Stimulated activated CD4-positive, alpha-beta T cell treated with anti-CD3 and anti-CD28 coated beads, Interleukin-1b, Interleukin-23, amount 100 ng/mL, for 4 hours (primary cell): ENCODE results near the gene CYSTM1.

Experiments
- DNase-seq, 2 donors: peaks; one replicate each; pipeline ENCODE4 v3.0.0-alpha.2; 2020; ENCODE audit warnings: low read depth in 2 of 2

Gene CYSTM1

GRCh38 chr5:140208065-140208464 lies 33.1 kb downstream of the CYSTM1 start:
- no peak for DNase-seq

- DNase-seq, result no peak
Observed at GRCh38 chr5:140213370-140213983, 38.5 kb downstream of the CYSTM1 start.

GRCh38 chr5:140214831-140215230 lies 39.8 kb downstream of the CYSTM1 start:
- DNase-seq, result no peak

- DNase-seq, result no peak
Observed at GRCh38 chr5:140215276-140215675, 40.3 kb downstream of the CYSTM1 start.

- no peak for DNase-seq
Observed at GRCh38 chr5:140216478-140217074, 41.6 kb downstream of the CYSTM1 start.

GRCh38 chr5:140217299-140218026 lies 42.5 kb downstream of the CYSTM1 start:
- DNase-seq, result no peak

GRCh38 chr5:140219068-140219991 lies 44.3 kb downstream of the CYSTM1 start:
- DNase-seq, result no peak

GRCh38 chr5:140220032-140220697 lies 45.2 kb downstream of the CYSTM1 start:
- DNase-seq, result no peak

GRCh38 chr5:140220698-140221064 lies 45.7 kb downstream of the CYSTM1 start:
- no peak for DNase-seq

- DNase-seq, result no peak
Observed at GRCh38 chr5:140221697-140222223, 46.8 kb downstream of the CYSTM1 start.

GRCh38 chr5:140222416-140222815 lies 47.4 kb downstream of the CYSTM1 start:
- no peak for DNase-seq

- no peak for DNase-seq
Observed at GRCh38 chr5:140223567-140223966, 48.6 kb downstream of the CYSTM1 start.

GRCh38 chr5:140224658-140225057 lies 49.7 kb downstream of the CYSTM1 start:
- no peak for DNase-seq

- DNase-seq, result no peak
Observed at GRCh38 chr5:140225396-140225795, 50.4 kb downstream of the CYSTM1 start.

- DNase-seq, result no peak
Observed at GRCh38 chr5:140227046-140227445, 52.1 kb downstream of the CYSTM1 start.

- no peak for DNase-seq
Observed at GRCh38 chr5:140228364-140228837, 53.4 kb downstream of the CYSTM1 start.

- no peak for DNase-seq
Observed at GRCh38 chr5:140230373-140230772, 55.4 kb downstream of the CYSTM1 start.

- DNase-seq, result no peak
Observed at GRCh38 chr5:140232731-140233130, 57.7 kb downstream of the CYSTM1 start.

GRCh38 chr5:140234377-140234989 lies 59.5 kb downstream of the CYSTM1 start:
- DNase-seq, result no peak

GRCh38 chr5:140235791-140236551 lies 61.0 kb downstream of the CYSTM1 start:
- DNase-seq, result no peak
